Measurements from ENCODE around the gene PARD3B.

DNA sequence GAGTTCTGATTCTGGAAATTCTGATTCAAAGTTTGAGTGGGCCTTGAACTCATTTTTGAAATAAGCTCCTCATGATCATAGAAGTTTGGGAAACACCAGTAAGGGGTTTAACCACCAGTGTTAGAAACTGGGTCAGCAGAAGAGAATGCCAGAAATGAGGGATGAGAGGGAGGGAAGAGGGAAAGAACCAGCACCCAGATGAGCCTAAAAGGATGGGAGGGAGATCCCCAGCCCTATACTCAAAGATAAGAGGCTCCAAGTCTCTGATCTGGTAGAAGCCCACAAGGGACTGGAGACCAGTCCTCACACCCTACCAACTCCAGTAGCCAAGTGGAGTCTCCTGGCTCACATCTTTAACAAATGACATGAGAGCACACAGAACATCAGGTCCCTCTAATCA, 832.0 kb downstream of the PARD3B start:
- TF ChIP-seq, protein P1, sequence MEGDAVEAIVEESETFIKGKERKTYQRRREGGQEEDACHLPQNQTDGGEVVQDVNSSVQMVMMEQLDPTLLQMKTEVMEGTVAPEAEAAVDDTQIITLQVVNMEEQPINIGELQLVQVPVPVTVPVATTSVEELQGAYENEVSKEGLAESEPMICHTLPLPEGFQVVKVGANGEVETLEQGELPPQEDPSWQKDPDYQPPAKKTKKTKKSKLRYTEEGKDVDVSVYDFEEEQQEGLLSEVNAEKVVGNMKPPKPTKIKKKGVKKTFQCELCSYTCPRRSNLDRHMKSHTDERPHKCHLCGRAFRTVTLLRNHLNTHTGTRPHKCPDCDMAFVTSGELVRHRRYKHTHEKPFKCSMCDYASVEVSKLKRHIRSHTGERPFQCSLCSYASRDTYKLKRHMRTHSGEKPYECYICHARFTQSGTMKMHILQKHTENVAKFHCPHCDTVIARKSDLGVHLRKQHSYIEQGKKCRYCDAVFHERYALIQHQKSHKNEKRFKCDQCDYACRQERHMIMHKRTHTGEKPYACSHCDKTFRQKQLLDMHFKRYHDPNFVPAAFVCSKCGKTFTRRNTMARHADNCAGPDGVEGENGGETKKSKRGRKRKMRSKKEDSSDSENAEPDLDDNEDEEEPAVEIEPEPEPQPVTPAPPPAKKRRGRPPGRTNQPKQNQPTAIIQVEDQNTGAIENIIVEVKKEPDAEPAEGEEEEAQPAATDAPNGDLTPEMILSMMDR (IDR thresholded peaks at IDR 0.05; ENCODE audit: borderline replicate concordance, extremely low read depth, low read length, poor library complexity, severe bottlenecking) = no peak
- no peak for TF ChIP-seq EZH2 (IDR thresholded peaks at IDR 0.05; ENCODE audit: borderline replicate concordance, low read depth, low read length, severe bottlenecking)

All from DND-41 (cell line).